Measurements from ENCODE around the gene PRPF6. TPM values are rescaled to one million over a fixed set of nuclear protein-coding genes. Genes with fewer than 3 reads are reported as not detected.
A peak's percentile ranks its signal among the peaks of the same experiment; 100 is the strongest.

Gene PRPF6
- total and polyA plus RNA-seq, 2 of the 13 experiments (the other 11 are each of a cell fraction or from before 2014, with no cell fraction given): 63.7 to 101 TPM

- peak; percentile 49; the same call in 1 of the 2 replicates for TF ChIP-seq CREB1 (IDR thresholded peaks at IDR 0.05)
- no peak for TF ChIP-seq CREB1 (CRISPR knock-in tag; IDR thresholded peaks at IDR 0.05)
- peak; percentile 94; the same call in 1 of the 2 replicates for TF ChIP-seq SIN3A (IDR thresholded peaks at IDR 0.05; ENCODE audit: borderline replicate concordance, low read depth, low read length)
- no peak for TF ChIP-seq ZNF18 (CRISPR knock-in tag; IDR thresholded peaks at IDR 0.05; ENCODE audit: insufficient replicate concordance)
- TF ChIP-seq KDM1A (CRISPR knock-in tag; IDR thresholded peaks at IDR 0.05): peak; percentile 59; the same call in 1 of the 2 replicates
- peak; percentile 74 for TF ChIP-seq FOXA3 (CRISPR knock-in tag; IDR thresholded peaks at IDR 0.05)
- TF ChIP-seq REL (CRISPR knock-in tag; conservative IDR thresholded peaks at IDR 0.05): peak; percentile 44; the same call in 1 of the 2 replicates
- no peak; the same call in 1 of the 2 replicates for TF ChIP-seq KDM6A (CRISPR knock-in tag; IDR thresholded peaks at IDR 0.05; ENCODE audit: low read depth)
- TF ChIP-seq ZNF235 (CRISPR knock-in tag; IDR thresholded peaks at IDR 0.05; ENCODE audit: borderline replicate concordance): no peak
- TF ChIP-seq ZNF512 (CRISPR knock-in tag; IDR thresholded peaks at IDR 0.05): no peak
- no peak for TF ChIP-seq ZNF570 (CRISPR knock-in tag; IDR thresholded peaks at IDR 0.05; ENCODE audit: borderline replicate concordance)
- TF ChIP-seq SALL1 (CRISPR knock-in tag; IDR thresholded peaks at IDR 0.05): peak; percentile 73
- TF ChIP-seq ZNF589 (CRISPR knock-in tag; conservative IDR thresholded peaks at IDR 0.05): peak; percentile 91
- 0 out of 2 replicates have a peak, but pooled peaks have one; percentile 39 for TF ChIP-seq FUBP1 (CRISPR knock-in tag; IDR thresholded peaks at IDR 0.05; ENCODE audit: borderline replicate concordance)
- peak; percentile 86 for TF ChIP-seq ZNF687 (CRISPR knock-in tag; IDR thresholded peaks at IDR 0.05)
- TF ChIP-seq BCL3 (CRISPR knock-in tag; IDR thresholded peaks at IDR 0.05): no peak; the same call in 1 of the 2 replicates
- peak; percentile 80; the same call in 1 of the 2 replicates for TF ChIP-seq ZNF749 (CRISPR knock-in tag; IDR thresholded peaks at IDR 0.05; ENCODE audit: borderline replicate concordance)
These were observed 3.1 kb upstream of the PRPF6 start (continued) for GRCh38 chr20:63977739-63978276.

All from HepG2 (cell line).